HG02798 (cell line): ENCODE data around the gene ITPR3.

Source experiments
- ATAC-seq: cut with Tn5 transposase; IDR thresholded peaks from one replicate; pipeline ENCODE4 v1.9.1; 2021; ENCODE audit warnings: mild to moderate bottlenecking; ENCODE audit not compliant: unreplicated experiment, poor library complexity

Gene ITPR3

DNA sequence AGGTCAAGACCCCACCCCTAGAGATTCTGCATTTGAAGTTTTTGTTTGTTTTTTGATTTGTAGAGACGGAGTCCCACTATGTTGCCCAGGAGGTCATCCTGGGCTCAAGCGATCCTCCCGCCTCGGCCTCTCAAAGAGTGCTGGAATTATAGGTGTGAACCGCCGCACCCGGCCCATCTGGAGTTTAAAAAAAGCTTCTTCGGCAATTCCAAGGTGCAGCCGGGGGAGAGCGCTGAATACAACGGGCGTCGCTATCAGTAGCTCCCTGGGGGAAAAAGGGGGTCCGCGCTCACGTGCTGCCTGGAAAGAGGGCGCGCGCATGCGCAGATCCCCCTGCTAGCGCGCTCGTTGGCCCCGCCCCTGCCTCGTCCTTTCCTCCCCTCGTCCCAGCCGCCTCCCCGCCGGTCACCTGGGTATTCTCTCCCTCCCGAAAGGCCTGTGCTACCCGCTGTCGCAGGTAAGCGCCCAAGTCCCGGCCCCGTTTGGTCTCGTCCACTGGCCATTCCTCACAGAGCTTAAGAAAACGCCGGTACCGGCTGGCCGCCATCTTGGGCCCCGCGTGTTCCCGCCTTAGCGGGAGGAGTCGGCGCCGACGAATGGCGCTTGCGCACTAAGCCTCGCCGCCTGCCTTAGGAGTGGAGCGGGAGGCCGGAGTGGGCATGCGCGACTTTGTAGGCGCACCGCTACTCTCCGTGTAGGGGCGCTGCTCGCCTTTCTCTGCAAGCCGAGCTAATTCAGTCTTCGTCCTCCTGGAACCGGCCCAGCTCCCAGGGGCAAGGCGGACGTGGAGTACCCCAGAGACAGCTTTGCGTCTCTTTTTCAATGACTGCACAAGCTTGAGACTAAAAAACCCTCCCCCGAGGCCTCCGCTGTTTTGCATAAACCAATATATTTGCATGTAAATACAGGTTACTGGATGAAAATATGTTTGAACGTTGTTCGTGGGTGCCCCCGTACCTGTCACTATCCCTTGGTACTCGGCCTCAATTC is 90.3 kb downstream of the ITPR3 start, which contains the start of gene UQCC2:
Gene UQCC2, minus strand, starts transcription at position 561 of the 990 bp plus-strand sequence. Its CDS starts 14 bp downstream, at position 547.
- peak; percentile 96 for ATAC-seq

DNA sequence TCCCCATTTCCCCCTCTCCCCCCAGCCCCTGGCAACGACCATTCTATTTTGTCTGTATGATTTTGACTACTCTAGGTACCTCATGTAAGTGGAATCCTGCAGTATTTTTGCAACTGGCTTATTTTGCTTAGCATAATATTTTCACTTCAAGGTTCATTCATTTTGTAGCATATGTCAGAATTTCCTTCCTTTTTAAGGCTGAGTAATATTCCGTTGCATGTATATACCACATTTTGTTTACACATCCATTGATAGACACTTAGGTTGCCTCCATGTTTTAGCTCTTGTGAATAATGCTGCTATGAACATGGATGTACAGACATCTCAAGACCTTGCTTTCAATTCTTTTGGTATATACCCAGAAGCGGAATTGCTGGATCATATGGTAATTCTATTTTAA is 91.8 kb downstream of the ITPR3 start:
- no peak for ATAC-seq

DNA sequence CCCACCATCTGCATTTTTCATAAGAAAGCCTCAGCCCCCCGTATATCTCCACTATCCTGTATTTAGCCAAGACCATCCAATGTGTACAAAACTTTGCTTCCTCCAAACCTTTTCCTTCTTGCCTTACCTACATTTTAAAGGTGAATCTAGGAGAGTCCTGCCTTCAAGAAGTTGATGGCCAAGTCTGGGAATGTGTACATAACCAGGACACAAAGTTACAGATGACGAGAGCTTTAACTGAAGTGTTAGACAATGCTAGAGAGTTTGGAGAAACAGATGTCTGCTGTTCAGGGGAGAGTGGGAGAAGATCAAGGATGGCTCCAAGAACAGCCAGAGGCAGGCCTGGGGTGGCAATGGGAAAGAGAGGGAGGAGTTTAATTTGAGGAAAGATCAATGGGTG is 92.7 kb downstream of the ITPR3 start:
- ATAC-seq = no peak

- ATAC-seq = no peak
Observed at GRCh38 chr6:33714385-33715040, 93.4 kb downstream of the ITPR3 start.

DNA sequence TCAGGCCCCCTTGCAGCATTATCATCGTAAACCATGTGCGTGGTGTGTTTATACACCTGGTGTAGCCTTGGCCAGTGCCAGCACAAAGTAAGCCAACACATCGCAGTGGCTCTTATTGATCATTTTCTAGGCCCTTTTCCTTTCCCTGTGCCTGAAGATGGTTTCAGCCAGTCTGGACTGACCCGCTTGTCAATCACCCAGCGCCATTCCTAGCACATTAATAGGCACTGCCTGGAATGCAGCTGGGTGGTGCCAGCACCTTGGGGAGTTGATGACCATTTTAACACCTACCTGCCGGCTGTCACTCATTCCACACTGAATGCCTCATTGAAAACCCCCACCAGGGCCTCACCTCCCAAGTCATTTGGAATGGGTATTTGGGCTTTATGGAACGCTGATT is 95.3 kb downstream of the ITPR3 start:
- ATAC-seq = no peak

DNA sequence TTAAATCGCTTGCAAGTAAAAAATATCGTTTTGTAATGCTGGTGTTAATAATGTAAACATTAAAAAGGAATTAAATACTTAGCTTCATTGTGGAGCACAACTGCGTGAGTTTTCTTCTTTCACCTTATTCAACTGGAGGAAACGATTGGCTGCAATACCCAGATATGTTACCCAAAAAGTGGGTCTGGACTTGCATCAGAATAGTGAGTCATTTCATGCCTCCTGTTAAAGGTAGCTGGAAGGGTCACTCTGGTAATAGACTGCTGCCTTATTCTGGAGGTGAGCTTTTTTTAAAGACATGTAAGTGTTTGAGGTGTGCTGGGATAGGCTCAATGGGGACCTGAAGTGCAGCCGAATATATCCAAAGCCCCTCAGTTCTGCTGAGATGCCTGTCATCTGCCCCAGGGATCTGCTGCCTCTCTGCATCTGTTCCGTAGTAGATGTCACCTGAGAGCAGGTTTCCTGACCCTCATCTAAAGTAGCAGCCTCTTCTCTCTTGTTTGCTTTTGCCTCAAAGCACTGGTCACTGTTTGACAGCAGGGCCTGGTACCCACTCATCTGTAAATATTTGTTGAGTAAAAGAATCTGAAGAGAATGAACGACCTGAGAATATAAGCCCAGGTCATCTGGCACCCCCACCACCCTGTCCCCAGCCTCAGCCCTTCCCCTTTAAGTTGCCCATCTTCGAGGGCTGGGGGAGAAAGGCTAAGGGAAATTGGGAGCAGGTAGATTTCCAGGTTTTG is 95.9 kb downstream of the ITPR3 start:
- ATAC-seq = no peak

DNA sequence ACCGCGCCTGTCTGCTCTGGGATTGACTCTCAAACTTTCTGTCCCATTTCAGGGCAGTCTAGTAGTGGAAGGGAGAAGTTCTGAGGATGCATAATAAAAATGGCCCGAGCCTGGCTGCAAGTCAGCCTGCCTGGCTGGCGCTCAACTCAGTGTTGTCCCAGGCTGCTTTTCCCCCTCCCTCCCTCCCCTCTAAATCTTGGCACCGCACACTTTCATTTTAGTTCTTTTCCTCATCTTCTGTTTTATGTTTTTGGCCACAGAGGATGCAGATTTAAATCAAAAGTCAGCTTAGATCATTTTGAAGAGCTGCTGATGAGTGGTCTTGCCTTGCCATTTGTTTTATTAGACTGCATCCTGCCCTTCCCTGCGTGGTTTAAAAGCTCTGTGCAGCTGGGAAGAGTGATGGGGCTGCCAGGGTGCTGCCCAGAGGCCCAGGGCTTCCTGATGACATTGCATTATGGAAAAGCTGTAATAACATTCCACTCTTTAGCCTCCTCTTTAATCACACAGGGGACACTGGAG is 96.9 kb downstream of the ITPR3 start:
- ATAC-seq = no peak

GRCh38 chr6:33718713-33719112 is 97.6 kb downstream of the ITPR3 start:
- no peak for ATAC-seq

- no peak for ATAC-seq
Observed at GRCh38 chr6:33719326-33719987, 98.3 kb downstream of the ITPR3 start.

GRCh38 chr6:33720998-33721397 is 99.9 kb downstream of the ITPR3 start:
- ATAC-seq = no peak

GRCh38 chr6:33721508-33721907 is 100.4 kb downstream of the ITPR3 start:
- no peak for ATAC-seq

DNA sequence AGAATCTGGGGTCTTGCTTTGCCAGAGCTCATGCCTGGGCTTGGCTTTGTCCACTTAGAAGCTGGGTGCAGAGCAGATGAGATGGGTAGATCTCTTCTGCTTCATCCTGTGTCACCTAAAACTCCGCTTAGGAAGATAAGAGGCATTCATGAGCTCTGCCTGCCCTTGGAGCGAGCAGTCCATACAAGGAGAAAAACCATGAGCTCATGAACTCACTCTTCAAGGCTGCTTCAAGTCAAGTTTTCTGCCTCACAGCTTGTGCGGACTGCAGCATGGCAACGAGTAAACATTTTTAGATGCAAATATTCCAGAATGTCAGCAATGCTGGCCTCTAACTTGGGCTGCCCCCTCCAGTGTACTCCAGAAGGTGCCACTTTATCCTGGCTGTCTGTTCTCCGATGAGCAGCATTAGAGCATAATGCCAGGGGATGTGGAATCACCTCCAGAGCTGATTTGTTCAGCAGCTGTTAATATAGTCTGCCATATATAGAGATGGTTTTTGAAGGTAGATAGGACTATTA is 101.0 kb downstream of the ITPR3 start:
- ATAC-seq = no peak

GRCh38 chr6:33723371-33724085 is 102.4 kb downstream of the ITPR3 start:
- no peak for ATAC-seq

DNA sequence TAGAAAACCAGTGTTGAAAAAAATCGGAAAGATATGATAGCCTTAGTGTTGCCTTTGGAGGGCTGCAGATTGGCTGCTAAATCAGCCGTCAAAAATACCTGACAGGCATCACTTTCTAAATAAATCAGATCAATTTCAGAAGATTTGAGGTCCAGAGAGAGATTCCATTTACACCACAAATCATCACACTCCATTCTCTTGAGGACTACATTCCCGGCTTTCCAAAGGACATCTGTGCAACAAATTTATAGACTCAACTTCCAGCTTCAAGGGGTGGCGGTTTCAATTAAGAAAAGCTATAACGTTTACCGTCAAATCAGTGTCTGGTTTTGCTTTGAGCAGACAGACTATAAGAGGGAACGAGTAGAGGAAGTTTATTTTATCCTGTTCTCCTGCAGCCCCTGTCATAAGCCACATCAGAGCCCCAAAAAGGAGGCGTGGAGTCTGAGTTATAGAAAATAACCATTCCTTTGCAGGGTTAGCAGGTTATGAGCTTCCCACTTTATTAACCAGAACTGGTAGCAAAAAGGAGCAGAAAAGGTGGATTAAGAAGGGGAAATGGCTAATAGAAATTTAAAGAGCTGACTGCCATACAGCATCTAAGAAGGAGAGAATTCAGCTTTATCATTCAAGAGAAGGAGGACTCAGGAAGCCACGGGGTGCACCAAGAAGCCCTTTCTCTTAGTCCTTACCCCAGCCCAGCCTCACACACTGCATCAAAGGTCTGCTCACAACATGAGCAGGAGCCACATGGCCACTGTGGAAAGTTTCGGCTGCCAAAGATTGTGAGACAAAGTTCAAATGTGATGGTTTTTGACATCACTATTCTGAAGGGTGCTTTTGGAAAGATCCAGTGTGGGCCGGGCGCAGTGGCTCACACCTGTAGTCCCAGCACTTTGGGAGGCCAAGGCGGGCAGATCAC is 103.2 kb downstream of the ITPR3 start:
- no peak for ATAC-seq

GRCh38 chr6:33725222-33725621 is 104.1 kb downstream of the ITPR3 start:
- no peak for ATAC-seq

GRCh38 chr6:33725891-33726673 is 105.0 kb downstream of the ITPR3 start:
- ATAC-seq = no peak

DNA sequence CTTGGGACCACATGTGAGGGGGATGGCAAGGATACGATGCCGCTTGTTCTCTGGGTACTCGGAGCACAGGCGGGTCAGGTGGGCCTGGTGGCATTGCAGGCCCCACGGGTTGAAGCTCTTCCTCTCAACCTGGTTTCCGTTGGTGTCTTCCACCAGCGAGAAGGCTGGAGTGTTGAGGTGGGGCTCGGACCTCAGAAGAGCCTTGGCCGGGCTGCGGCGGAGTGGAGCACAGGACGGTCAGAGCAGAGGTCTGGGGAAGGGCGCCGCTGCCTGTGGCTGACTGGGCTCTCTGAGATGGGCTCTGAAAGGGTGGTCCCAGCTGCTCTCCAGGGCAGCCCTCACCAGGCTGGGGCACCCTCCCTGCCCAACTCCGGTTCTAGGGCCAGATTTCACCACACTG is 105.6 kb downstream of the ITPR3 start:
- ATAC-seq = no peak
